WTC11 (cell line): ENCODE data around the gene C3orf22. TPM values are rescaled to one million over a fixed set of nuclear protein-coding genes. Genes with fewer than 3 reads are reported as not detected.

Experiments
- ATAC-seq: fragments of 200-7000 bp; cut with Tn5 transposase; 2 replicates; pipeline ENCODE4 v1.10.0; 2021; ENCODE audit warnings: mild to moderate bottlenecking, moderate library complexity
- CTCF ChIA-PET: fragments of 300-600 bp; sonication (Branson Sonifier 250); formaldehyde crosslinking; loops from one replicate; lab custom pipeline; 2021; ENCODE audit warnings: antibody characterized with exemption; lab: Charles Lee
- POLR2A ChIA-PET: fragments of 350-600 bp; sonication (Branson Sonifier 250); formaldehyde crosslinking; loops from one replicate; lab custom pipeline; 2021; ENCODE audit warnings: antibody characterized with exemption; lab: Charles Lee
- DNase-seq: peaks from one replicate; pipeline ENCODE4 v3.0.0; 2021; ENCODE audit warnings: low spot score
- H3K27ac Mint-ChIP-seq: 2 replicates; pipeline ENCODE4 v1.8.0; 2021; ENCODE audit warnings: mixed read lengths
- H3K27me3 Mint-ChIP-seq: 2 replicates; pipeline ENCODE4 v1.8.0; 2021; ENCODE audit warnings: low read depth, mild to moderate bottlenecking, moderate library complexity, mixed read lengths
- H3K36me3 Mint-ChIP-seq: 2 replicates; pipeline ENCODE4 v1.8.0; 2021; ENCODE audit warnings: mixed read lengths
- H3K4me1 Mint-ChIP-seq: 2 replicates; pipeline ENCODE4 v1.8.0; 2022; ENCODE audit warnings: mixed read lengths
- H3K4me3 Mint-ChIP-seq: 2 replicates; pipeline ENCODE4 v1.8.0; 2021; ENCODE audit warnings: mild to moderate bottlenecking, moderate library complexity, mixed read lengths
- H3K9me3 Mint-ChIP-seq: 2 replicates; pipeline ENCODE4 v1.8.0; 2021; ENCODE audit warnings: mixed read lengths
- CREM ChIP-seq: sonication (generic); formaldehyde crosslinking; IDR thresholded peaks from 2 replicates; pipeline ENCODE4 v1.8.1; 2022; ENCODE audit warnings: mild to moderate bottlenecking, missing genetic modification reagents, moderate library complexity
- EMX1 ChIP-seq: fragments of 250-450 bp; sonication (Bioruptor Pico); IDR thresholded peaks from 2 replicates; pipeline ENCODE4 v1.8.0; 2021; ENCODE audit warnings: mild to moderate bottlenecking
- ESRRA ChIP-seq: sonication (generic); formaldehyde crosslinking; IDR thresholded peaks from 2 replicates; pipeline ENCODE4 v1.8.1; 2022; ENCODE audit warnings: mild to moderate bottlenecking, missing genetic modification reagents, borderline replicate concordance
- FOXK1 ChIP-seq: sonication (generic); formaldehyde crosslinking; IDR thresholded peaks from 2 replicates; pipeline ENCODE4 v1.8.0; 2022; ENCODE audit warnings: mild to moderate bottlenecking, moderate library complexity, missing genetic modification reagents
- FOXP1 ChIP-seq: sonication (generic); formaldehyde crosslinking; IDR thresholded peaks from 2 replicates; pipeline ENCODE4 v1.8.0; 2022; ENCODE audit warnings: missing genetic modification reagents, mild to moderate bottlenecking, moderate library complexity, borderline replicate concordance
- GTF2I ChIP-seq: fragments of 250-450 bp; sonication (Bioruptor Pico); conservative IDR thresholded peaks from 2 replicates; pipeline ENCODE4 v1.4.0; 2021; ENCODE audit warnings: mild to moderate bottlenecking
- JUN ChIP-seq: sonication (generic); formaldehyde crosslinking; IDR thresholded peaks from 2 replicates; pipeline ENCODE4 v1.8.0; 2023; ENCODE audit warnings: mild to moderate bottlenecking, missing genetic modification reagents
- KAT7 ChIP-seq: sonication (generic); formaldehyde crosslinking; IDR thresholded peaks from 2 replicates; pipeline ENCODE4 v1.8.1; 2023; ENCODE audit warnings: missing genetic modification reagents, mild to moderate bottlenecking, borderline replicate concordance
- USF2 ChIP-seq: sonication (generic); formaldehyde crosslinking; IDR thresholded peaks from 2 replicates; pipeline ENCODE4 v1.8.1; 2023; ENCODE audit warnings: mild to moderate bottlenecking, missing genetic modification reagents, moderate library complexity
- ZNF423 ChIP-seq: fragments of 250-450 bp; sonication (Bioruptor Pico); IDR thresholded peaks from 2 replicates; pipeline ENCODE4 v2.1.2; 2022; ENCODE audit warnings: mild to moderate bottlenecking, moderate library complexity
- ZNF512 ChIP-seq: sonication (generic); formaldehyde crosslinking; IDR thresholded peaks from 2 replicates; pipeline ENCODE4 v1.8.1; 2022; ENCODE audit warnings: missing genetic modification reagents, borderline replicate concordance
- total RNA-seq: library from RNA; stranded (reverse); gene quantifications from 3 replicates; pipeline ENCODE4 v1.2.3, GENCODE V29; 2021
- TF ChIP-seq, protein P1 (sequence below): sonication (generic); formaldehyde crosslinking; IDR thresholded peaks from 2 replicates; pipeline ENCODE4 v1.8.0; 2023; ENCODE audit warnings: missing genetic modification reagents, mild to moderate bottlenecking, borderline replicate concordance
- TF ChIP-seq, protein P2 (sequence below): sonication (generic); formaldehyde crosslinking; IDR thresholded peaks from 2 replicates; pipeline ENCODE4 v1.8.1; 2022; ENCODE audit warnings: low read depth, mild to moderate bottlenecking, moderate library complexity, missing genetic modification reagents, borderline replicate concordance

The C3orf22 gene
- total RNA-seq, 1 experiment from 2014 or later, result not detected

- H3K4me3 Mint-ChIP-seq, result no peak overlapping the region
- H3K27me3 Mint-ChIP-seq, result no peaks in the 10 kb centered on the region; the same call in 1 of the 2 replicates
- TF ChIP-seq EMX1 (CRISPR knock-in tag), result no peak
- TF ChIP-seq, all 79 proteins: peak for 0
- CTCF ChIA-PET, result no interaction called here
- ATAC-seq (no peak), DNase-seq (peak; percentile 4)
- POLR2A ChIA-PET, result no interaction called here
- Mint-ChIP-seq H3K27ac (peak overlapping the region; percentile 6; the same call in 1 of the 2 replicates), H3K4me1 (peaks cover 17% of the 10 kb centered on the region), H3K36me3 (no peaks in the 10 kb centered on the region), H3K9me3 (no peaks in the 10 kb centered on the region)
Measured at GRCh38 chr3:126543457-126544061, 15.2 kb downstream of the C3orf22 start.

- peaks cover 8% of the 10 kb centered on the region for H3K4me1 Mint-ChIP-seq
- TF ChIP-seq ZNF512 (CRISPR knock-in tag) (no peak), FOXP1 (CRISPR knock-in tag) (no peak), JUN (no peak), GTF2I (CRISPR knock-in tag) (no peak), ZNF423 (CRISPR knock-in tag) (no peak), FOXK1 (CRISPR knock-in tag) (no peak), USF2 (CRISPR knock-in tag) (no peak), CREM (CRISPR knock-in tag) (no peak), ESRRA (CRISPR knock-in tag) (no peak), KAT7 (CRISPR knock-in tag) (no peak)
- TF ChIP-seq, all 79 proteins: peak for 0
- Mint-ChIP-seq H3K9me3 (no peaks in the 10 kb centered on the region), H3K36me3 (no peaks in the 10 kb centered on the region), H3K27me3 (no peaks in the 10 kb centered on the region; the same call in 1 of the 2 replicates), H3K4me3 (no peak overlapping the region), H3K27ac (no peak overlapping the region)
- peak; percentile 18; the same call in 1 of the 2 replicates for ATAC-seq
- DNase-seq, result peak; percentile 16
- POLR2A ChIA-PET, result no interaction called here
- CTCF ChIA-PET, result no interaction called here
Measured at GRCh38 chr3:126542340-126543241, 16.1 kb downstream of the C3orf22 start.

DNA sequence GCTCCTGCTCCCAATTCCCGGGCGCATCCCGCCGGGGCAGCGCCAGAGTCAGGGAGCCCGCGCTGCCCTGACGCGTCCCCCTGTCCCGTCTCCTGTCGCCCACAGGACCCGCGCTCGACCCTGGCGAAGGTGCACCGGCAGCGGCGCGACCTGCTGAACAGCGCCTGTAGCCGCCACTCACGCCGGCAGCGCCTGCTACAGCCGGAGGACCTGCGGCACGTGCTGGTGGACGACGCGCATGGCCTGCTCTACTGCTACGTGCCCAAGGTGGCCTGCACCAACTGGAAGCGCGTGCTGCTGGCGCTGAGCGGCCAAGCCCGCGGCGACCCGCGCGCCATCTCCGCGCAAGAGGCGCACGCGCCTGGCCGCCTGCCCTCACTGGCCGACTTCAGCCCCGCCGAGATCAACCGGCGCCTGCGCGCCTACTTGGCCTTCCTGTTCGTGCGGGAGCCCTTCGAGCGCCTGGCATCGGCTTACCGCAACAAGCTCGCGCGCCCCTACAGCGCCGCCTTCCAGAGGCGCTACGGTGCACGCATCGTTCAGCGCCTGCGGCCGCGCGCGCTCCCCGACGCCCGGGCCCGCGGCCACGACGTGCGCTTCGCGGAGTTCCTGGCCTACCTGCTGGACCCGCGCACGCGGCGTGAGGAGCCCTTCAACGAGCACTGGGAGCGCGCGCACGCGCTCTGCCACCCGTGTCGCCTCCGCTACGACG lies 16.9 kb downstream of the C3orf22 start:
- DNase-seq, result peak; percentile 10
- CTCF ChIA-PET, result no interaction called here
- Mint-ChIP-seq H3K4me1 (0 out of 2 replicates have a peak, but pooled peaks cover 2% of the 10 kb centered on the region), H3K9me3 (no peaks in the 10 kb centered on the region), H3K27ac (no peak overlapping the region)
- TF ChIP-seq FOXK1 (CRISPR knock-in tag), result no peak
- TF ChIP-seq, protein P1, sequence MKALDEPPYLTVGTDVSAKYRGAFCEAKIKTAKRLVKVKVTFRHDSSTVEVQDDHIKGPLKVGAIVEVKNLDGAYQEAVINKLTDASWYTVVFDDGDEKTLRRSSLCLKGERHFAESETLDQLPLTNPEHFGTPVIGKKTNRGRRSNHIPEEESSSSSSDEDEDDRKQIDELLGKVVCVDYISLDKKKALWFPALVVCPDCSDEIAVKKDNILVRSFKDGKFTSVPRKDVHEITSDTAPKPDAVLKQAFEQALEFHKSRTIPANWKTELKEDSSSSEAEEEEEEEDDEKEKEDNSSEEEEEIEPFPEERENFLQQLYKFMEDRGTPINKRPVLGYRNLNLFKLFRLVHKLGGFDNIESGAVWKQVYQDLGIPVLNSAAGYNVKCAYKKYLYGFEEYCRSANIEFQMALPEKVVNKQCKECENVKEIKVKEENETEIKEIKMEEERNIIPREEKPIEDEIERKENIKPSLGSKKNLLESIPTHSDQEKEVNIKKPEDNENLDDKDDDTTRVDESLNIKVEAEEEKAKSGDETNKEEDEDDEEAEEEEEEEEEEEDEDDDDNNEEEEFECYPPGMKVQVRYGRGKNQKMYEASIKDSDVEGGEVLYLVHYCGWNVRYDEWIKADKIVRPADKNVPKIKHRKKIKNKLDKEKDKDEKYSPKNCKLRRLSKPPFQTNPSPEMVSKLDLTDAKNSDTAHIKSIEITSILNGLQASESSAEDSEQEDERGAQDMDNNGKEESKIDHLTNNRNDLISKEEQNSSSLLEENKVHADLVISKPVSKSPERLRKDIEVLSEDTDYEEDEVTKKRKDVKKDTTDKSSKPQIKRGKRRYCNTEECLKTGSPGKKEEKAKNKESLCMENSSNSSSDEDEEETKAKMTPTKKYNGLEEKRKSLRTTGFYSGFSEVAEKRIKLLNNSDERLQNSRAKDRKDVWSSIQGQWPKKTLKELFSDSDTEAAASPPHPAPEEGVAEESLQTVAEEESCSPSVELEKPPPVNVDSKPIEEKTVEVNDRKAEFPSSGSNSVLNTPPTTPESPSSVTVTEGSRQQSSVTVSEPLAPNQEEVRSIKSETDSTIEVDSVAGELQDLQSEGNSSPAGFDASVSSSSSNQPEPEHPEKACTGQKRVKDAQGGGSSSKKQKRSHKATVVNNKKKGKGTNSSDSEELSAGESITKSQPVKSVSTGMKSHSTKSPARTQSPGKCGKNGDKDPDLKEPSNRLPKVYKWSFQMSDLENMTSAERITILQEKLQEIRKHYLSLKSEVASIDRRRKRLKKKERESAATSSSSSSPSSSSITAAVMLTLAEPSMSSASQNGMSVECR (CRISPR knock-in tag), result no peak
- TF ChIP-seq, protein P2, sequence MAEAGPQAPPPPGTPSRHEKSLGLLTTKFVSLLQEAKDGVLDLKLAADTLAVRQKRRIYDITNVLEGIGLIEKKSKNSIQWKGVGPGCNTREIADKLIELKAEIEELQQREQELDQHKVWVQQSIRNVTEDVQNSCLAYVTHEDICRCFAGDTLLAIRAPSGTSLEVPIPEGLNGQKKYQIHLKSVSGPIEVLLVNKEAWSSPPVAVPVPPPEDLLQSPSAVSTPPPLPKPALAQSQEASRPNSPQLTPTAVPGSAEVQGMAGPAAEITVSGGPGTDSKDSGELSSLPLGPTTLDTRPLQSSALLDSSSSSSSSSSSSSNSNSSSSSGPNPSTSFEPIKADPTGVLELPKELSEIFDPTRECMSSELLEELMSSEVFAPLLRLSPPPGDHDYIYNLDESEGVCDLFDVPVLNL (CRISPR knock-in tag), result no peak
- TF ChIP-seq, all 79 proteins: peak for 0
- POLR2A ChIA-PET, result no interaction called here
- no peak; the same call in 1 of the 2 replicates for ATAC-seq
- Mint-ChIP-seq H3K27me3 (no peaks in the 10 kb centered on the region), H3K4me3 (no peak overlapping the region), H3K36me3 (no peaks in the 10 kb centered on the region)
